Lung (tissue), 12 donors: ENCODE results near the gene SLC22A2. TPM values are rescaled to one million over a fixed set of nuclear protein-coding genes. Genes with fewer than 3 reads are reported as not detected.

Experiments used
- ATAC-seq: fragments of 200-7000 bp; cut with Tn5 transposase; one replicate; pipeline ENCODE4 v1.9.1; 2020; ENCODE audit warnings: moderate number of reproducible peaks; ENCODE audit not compliant: insufficient read depth, low FRiP score
- DNase-seq, 3 donors: peaks; one replicate each; pipeline ENCODE4 v3.0.0-alpha.2; 2013 to 2017
- H3K27ac ChIP-seq, 2 donors: one replicate each; pipeline ENCODE4 v1.5.1; 2013; ENCODE audit warnings: mild to moderate bottlenecking in 2 of 2, moderate library complexity in 2 of 2, control low read depth in 1 of 2, inconsistent platforms in 1 of 2, low read depth in 1 of 2, low read length in 1 of 2
- H3K27me3 ChIP-seq, 3 donors: one replicate each; pipeline ENCODE4 v1.5.1; 2013; ENCODE audit warnings: low read length in 2 of 3; ENCODE audit not compliant: control insufficient read depth in 3 of 3, insufficient read depth in 3 of 3
- H3K36me3 ChIP-seq, 4 donors: one replicate each; pipeline ENCODE4 v1.5.1; 2013; ENCODE audit warnings: low read length in 4 of 4, mild to moderate bottlenecking in 1 of 4, moderate library complexity in 1 of 4; ENCODE audit not compliant: control insufficient read depth in 4 of 4, insufficient read depth in 4 of 4
- H3K4me1 ChIP-seq, 5 donors: one replicate each; pipeline ENCODE4 v1.5.1; 2013; ENCODE audit warnings: low read length in 5 of 5, mild to moderate bottlenecking in 2 of 5, moderate library complexity in 1 of 5; ENCODE audit not compliant: control insufficient read depth in 5 of 5, insufficient read depth in 5 of 5
- H3K4me3 ChIP-seq: one replicate; pipeline ENCODE4 v1.5.1; 2013; ENCODE audit warnings: mild to moderate bottlenecking, control low read depth, moderate library complexity
- H3K9ac ChIP-seq, 2 donors: one replicate each; pipeline ENCODE4 v1.5.1; 2013; ENCODE audit warnings: low read length in 2 of 2, control low read depth in 1 of 2; ENCODE audit not compliant: insufficient read depth in 1 of 2
- H3K9me3 ChIP-seq, 4 donors: one replicate each; pipeline ENCODE4 v1.5.1; 2013; ENCODE audit warnings: low read length in 3 of 4, mild to moderate bottlenecking in 1 of 4, moderate library complexity in 1 of 4; ENCODE audit not compliant: control insufficient read depth in 4 of 4, insufficient read depth in 3 of 4
- WGBS, 2 donors: extraction: QIAGEN DNeasy Blood & Tissue Kit; methylation state at CpG; one replicate each; pipeline ENCODE4 v1.1.7; 2013; 5-methylcytosine and 5-hydroxymethylcytosine counted together
- polyA plus RNA-seq, 2 donors: library from polyadenylated mRNA; stranded (reverse); fragments of 200-250 nt; gene quantifications; one replicate each; pipeline ENCODE4 v1.2.1, GENCODE V29; 2013
- total RNA-seq, 2 donors: library from RNA; depleted of rRNA in 1 of 2; stranded (reverse); fragments of >200 nt in 1 of 2; gene quantifications; one replicate each; pipeline ENCODE4 v1.2.1, GENCODE V29; 2014 to 2021
- TF ChIP-seq, protein P1 (sequence below): IDR thresholded peaks from 2 replicates; pipeline ENCODE4 v1.5.1; 2012; ENCODE audit warnings: mild to moderate bottlenecking; ENCODE audit errors: control extremely low read depth, extremely low read depth
- donor health status: control.
- donor health status: control.
- donor health status: Bipolar disorder and iron deficiency.
- donor health status: healthy.
- donor health status: DM: yes; HTN: yes; CAD: no.

The SLC22A2 gene
- total and polyA plus RNA-seq, 4 donors: not detected

DNA sequence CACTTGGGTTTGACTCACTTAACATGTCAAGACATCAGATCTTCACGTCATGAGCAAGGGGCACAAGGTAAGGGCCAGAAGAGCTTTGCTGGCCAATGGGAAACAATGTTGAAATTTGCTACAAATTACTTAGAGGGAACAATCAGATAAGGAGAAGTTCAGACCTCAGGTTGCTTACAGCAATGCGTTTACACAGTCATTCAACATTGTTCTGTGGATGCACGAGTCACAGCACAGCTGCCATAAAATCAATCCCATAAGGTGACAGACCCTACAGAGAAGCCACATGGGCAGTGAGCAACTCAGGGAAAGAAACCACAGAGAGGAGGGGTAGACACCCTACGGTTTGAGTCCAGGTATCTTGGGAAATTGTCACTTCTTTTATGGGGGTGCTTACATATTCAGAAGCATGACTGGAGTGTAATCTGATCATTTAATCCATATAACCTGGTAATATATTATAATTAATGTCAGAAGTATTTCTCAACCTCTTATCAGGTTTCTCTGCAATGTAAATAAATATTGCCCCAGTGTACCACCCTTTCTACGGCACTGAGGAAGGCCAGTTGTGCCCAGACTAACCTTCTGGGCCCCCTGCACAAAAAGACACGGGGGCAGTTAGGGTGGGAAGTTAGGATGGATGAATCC is 2.3 kb upstream of the SLC22A2 start:
- no peaks in the 10 kb centered on the region for H3K4me1 ChIP-seq
- 59 to 67% methylated on average over 6 of the region's 6 CpGs for WGBS, 2 donors

DNA sequence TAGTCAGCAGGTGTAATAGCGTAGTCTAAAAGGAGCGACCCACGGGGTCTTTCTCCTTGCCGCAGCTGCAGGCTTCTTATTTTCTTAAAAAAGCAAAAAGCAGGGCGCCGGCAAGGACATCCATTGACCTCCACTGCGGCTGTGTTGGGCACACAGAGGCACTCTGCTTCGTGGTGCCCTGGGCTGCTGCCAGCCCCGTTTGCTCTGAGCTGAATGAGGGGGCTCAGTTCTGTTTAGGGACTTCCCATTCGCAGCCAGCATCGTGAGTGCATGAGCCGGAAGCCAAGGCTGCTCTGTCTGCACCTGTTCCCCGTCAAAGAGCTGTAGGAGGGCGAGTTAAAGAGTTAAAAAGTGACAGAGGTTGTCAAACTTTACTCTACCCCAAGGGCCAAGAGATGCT is 1.7 kb upstream of the SLC22A2 start:
- no peak for DNase-seq
- Histone ChIP-seq H3K9ac (no peak overlapping the region), H3K9me3 (no peaks in the 10 kb centered on the region), H3K36me3 (no peaks in the 10 kb centered on the region), H3K4me3 (no peak overlapping the region), H3K4me1 (no peaks in the 10 kb centered on the region), H3K27ac (no peak overlapping the region), H3K27me3 (no peaks in the 10 kb centered on the region)
- TF ChIP-seq, protein P1, sequence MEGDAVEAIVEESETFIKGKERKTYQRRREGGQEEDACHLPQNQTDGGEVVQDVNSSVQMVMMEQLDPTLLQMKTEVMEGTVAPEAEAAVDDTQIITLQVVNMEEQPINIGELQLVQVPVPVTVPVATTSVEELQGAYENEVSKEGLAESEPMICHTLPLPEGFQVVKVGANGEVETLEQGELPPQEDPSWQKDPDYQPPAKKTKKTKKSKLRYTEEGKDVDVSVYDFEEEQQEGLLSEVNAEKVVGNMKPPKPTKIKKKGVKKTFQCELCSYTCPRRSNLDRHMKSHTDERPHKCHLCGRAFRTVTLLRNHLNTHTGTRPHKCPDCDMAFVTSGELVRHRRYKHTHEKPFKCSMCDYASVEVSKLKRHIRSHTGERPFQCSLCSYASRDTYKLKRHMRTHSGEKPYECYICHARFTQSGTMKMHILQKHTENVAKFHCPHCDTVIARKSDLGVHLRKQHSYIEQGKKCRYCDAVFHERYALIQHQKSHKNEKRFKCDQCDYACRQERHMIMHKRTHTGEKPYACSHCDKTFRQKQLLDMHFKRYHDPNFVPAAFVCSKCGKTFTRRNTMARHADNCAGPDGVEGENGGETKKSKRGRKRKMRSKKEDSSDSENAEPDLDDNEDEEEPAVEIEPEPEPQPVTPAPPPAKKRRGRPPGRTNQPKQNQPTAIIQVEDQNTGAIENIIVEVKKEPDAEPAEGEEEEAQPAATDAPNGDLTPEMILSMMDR: no peak
- WGBS, 2 donors: 79 to 80% methylated on average over 14 of the region's 14 CpGs
- no peak for ATAC-seq

More for the DNA sequence above, 2.3 kb upstream of the SLC22A2 start:
- Histone ChIP-seq H3K36me3 (no peaks in the 10 kb centered on the region), H3K27ac (no peak overlapping the region), H3K9me3 (no peaks in the 10 kb centered on the region), H3K4me3 (no peak overlapping the region), H3K9ac (no peak overlapping the region), H3K27me3 (no peaks in the 10 kb centered on the region)
- no peak for DNase-seq
- ATAC-seq: no peak
- TF ChIP-seq, protein P1: no peak

DNA sequence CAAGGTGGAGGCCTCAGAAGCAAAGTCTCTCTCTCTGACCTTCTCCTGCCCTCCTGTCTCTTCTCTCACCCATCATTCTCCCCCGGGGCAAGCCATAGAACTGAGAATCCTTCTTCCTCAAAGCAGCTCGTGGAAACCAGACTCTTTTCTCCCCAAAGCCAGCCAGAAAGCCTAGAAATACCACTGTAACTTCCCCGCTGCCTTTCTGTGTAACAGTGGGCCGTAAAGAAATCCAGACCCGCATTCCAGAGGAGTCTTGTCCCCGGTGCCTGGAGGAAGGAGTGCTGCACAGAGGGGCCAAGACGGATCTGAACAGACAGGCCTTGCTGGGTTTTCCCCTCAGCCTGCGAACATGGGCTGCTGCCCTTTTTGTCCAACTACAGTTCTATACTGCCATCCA is 977 bp upstream of the SLC22A2 start:
- H3K4me3 ChIP-seq: no peak overlapping the region

More for the DNA sequence above, 977 bp upstream of the SLC22A2 start:
- H3K27ac ChIP-seq: no peak overlapping the region
- TF ChIP-seq, protein P1: no peak
- H3K9me3 ChIP-seq: no peaks in the 10 kb centered on the region
- WGBS, 2 donors: 43 to 50% methylated on average over 8 of the region's 8 CpGs
- H3K27me3 ChIP-seq: no peaks in the 10 kb centered on the region
- DNase-seq (peak; percentile 6 to 17 (median 6)), ATAC-seq (no peak)
- no peaks in the 10 kb centered on the region for H3K4me1 ChIP-seq
- H3K9ac ChIP-seq: no peak overlapping the region
- H3K36me3 ChIP-seq: no peaks in the 10 kb centered on the region
